Esophagus muscularis mucosa (tissue), 3 donors: ENCODE data around the gene SPATA3.

ENCODE experiments used
- CTCF ChIP-seq, 3 experiments: fragments of 200-600 bp in 2 of 3; fragments of 450-650 bp in 1 of 3; sonication (generic) in 2 of 3; IDR thresholded peaks; one replicate each; pipeline ENCODE4 v1.5.1; 2017 to 2019; ENCODE audit warnings: antibody characterized with exemption in 3 of 3, mild to moderate bottlenecking in 2 of 3, moderate library complexity in 1 of 3
- POLR2A ChIP-seq: fragments of 450-650 bp; IDR thresholded peaks from one replicate; pipeline ENCODE4 v1.6.1; 2017; ENCODE audit warnings: antibody characterized with exemption, moderate library complexity, mild to moderate bottlenecking, low read depth
- POLR2AphosphoS5 ChIP-seq, 2 donors: sonication (generic); formaldehyde crosslinking; IDR thresholded peaks; one replicate each; pipeline ENCODE4 v1.6.1; 2017; ENCODE audit warnings: antibody characterized with exemption in 2 of 2

GRCh38 chr2:230958820-230959756 is 36.8 kb upstream of the SPATA3 start:
- no peak for TF ChIP-seq CTCF (IDR thresholded peaks at IDR 0.05)
- no peak for TF ChIP-seq POLR2A
- no peak for TF ChIP-seq POLR2AphosphoS5 (IDR thresholded peaks at IDR 0.05)
